Left forelimb (tissue), 1 donor: Measurements from ENCODE around the gene PHACTR1.

ENCODE experiments used
- DNase-seq: peaks from one replicate; pipeline ENCODE4 v3.0.0-alpha.2; 2018; ENCODE audit warnings: low spot score

PHACTR1 gene

DNA sequence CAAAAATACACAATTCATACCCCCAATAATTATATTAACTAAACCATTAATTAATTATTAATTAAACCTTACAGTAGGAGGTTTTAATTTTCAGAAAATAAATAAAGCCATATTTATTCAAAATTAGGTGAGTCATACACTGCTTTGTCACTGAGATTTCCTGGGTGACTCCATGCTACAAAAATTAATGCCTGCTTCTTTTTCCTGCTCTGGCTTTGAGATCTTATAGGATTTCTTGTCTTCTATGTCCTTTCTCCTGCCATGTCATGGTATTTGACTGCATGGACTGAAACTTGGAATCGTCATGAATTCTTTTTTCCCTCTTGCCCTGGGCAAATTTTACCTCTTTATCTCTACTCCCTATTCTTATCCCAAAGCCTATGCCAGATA is 133.2 kb downstream of the PHACTR1 start:
- no peak for DNase-seq

DNA sequence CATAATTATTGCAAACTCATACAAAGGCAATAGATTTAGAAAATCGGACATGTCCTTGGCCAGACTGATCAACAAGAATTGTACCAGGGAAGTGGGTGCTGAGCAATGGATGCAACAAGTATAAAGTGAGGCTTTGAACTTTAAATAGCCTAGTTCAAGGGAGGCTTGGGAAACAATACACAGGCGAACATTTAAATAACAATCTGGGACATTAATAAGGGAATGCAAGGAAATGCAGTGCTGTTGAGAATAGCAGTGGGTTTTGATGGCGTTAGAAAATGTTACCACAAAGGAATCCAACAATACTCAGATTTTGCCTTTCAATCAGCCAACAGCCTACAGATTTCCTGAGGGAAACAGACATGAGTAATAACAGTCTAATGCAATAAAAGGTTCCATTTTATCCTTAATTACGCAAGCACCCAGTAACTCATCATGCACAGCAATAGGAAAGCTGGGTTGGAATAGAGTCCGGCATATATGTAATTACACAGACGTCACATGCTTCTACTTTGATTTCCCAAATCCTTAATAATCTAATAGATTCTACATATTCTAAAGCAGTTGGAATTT is 134.6 kb downstream of the PHACTR1 start:
- DNase-seq = no peak

DNA sequence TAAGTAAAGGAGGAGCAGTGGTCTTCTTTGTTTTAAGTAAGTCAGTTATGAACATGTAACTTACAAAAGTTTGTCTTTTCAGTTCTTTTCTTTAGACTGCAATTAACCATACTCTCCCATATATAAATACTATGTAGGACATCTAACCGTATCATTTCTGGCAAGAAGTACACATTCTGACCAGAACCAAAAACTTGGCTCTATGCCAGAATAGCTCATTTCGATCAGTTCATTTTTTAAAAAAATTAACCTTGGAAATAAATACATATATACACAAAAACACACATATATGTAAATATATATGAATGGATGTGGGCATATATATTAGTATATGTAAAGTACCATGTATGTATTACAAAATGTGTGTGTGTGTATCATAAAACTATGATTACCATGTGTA is 145.0 kb downstream of the PHACTR1 start:
- DNase-seq = no peak

DNA sequence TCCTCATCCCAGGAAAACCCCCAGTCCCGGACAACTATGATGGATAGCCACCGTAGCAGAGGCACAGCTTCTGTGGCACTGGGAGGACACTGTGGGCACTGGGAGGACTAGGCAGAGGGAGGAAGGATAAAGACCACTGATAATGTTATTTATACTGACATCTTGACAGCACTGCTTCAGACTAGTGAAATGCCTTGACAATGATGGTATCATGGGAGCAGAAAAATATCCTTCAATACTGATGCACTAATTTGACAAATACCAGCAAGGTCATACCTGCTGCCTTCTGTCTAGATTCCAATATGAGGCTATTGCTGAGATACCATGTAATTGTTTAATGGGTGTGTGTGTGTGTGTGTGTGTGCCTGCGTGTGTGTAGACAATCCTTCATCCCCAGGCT is 148.6 kb downstream of the PHACTR1 start:
- no peak for DNase-seq

DNA sequence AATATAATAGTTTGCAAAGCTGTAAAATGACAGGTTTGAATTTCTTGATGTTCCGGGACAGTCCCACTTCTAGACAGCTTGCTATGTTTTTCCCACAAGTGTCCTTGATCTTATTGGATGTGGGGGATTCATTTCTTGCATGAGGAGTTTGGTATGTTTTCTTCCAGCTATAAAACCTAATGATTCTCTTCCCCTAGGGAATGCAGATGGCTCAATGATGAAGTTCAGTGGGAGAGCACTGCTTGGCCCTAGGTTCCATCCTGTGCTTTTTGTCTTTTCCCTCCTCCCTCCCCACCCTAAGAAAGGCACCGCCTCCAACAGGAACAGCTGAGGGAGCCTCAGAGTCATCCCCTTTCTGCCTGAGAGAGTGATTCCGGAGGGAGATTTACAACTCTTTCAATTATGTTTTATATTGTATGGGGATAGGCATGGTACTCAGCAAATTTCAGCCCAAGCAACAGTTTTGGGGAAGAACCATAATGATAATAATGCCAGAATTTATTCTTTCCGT is 149.2 kb downstream of the PHACTR1 start:
- DNase-seq = no peak

DNA sequence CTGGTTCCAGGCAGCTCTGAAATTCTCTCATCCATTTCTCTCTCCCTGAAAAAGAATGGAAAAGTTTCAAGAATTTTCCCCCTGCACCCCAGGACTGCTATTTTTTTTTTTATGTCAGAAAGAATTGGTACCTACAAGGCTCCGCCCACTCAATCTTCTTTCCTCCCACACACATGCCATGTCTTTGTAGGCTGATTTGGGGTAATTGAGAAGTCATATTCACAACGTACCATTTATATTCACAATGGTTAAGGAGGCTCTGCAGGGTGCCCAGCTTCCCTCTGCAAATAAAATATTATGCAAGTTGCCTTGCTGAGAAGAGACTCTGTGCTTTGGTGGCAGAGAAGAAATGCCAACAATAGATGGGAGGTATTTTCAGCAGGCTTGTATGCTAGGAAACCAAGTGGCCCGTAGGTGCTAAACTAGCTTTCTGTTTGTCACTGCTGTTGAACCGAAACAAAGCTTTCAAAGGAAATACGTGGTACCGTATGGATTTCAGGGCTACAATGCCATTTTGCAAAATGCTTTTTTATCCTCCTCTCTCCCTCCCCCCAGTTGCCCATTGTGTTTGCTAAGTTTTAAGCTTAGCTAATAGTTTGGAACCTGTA is 150.0 kb downstream of the PHACTR1 start:
- DNase-seq = no peak

DNA sequence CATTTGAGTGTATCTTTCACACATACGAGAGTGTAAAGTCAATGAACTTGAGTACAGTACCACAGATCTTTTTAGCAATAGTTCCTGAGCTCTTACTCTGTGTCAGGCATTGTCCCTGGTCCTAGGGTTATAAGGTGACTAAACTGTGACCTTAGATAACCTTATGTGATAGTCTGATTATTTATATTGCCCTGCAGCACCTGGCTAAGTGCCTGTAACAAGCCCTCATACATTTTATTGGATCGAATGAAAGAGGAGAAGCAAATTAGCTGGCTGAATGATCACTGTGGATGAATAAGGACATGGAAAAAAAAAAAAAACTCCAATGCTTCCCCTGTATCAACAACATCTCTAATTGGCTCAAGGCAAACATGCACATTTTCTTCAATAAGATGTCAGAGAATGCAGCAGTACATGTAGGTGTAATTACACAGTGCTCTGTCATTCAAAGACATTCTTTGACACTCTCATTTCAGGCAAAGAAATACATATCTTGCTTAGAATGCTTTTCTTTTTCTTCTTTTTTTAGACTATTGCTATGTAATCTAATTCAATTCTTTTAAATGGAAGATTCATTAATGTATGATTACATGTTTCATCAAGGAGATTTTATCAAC is 153.4 kb downstream of the PHACTR1 start:
- no peak for DNase-seq

DNA sequence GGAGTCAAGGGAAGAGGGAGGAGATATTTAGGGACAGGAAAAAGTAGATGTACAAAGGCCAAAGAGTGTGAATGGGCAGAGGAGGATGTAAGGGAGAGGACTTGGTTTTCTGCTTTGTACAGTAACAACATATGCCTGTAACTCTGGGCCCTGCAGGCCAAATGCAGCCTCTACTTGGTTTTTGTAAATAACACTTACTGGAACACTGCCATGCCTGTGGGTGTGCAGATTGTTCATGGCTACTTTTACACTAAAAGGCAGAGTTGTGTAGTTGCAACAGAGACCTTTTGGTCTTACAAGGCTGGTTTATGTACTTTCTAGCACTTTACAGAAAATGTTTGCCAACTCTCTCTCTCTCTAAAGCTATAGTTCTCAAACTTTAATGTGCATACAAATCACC is 157.1 kb downstream of the PHACTR1 start:
- DNase-seq = no peak

DNA sequence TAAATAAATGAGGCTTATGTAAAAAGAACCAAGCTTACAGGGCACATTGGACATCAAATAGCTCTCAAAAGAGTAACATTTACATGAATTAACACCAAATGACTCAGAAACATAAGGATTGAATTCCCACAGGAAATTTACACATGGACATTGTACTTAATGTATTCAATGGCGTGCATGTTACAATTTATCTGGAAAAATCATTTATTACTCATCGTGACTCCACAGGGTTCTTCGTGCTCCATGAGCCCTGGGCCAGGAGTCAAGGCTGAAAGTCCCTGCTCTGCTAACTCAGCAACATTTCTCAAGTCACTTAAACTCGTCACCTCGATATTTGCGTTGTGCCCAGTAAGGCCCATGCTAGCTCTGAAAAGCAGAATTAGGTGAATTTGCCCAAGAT is 158.5 kb downstream of the PHACTR1 start:
- DNase-seq = no peak

DNA sequence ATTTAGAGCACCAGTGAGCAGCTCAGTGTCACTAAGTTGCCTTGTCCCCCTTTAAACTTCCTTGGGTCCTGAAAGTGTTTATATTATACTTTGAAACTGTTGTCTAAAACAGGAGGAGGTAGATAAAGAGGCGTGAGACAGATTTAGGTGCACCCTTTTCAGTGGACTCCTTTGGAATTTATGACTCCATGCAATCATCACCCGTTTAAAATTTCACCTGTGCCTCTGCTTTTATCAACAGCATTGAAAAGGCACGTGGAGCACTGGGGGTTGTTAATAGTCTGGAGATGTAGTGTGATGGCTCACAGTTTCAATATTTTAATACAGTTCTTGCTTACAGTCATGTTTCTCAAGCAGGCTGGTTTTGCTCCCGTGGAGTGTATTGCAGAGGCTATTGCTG is 162.2 kb downstream of the PHACTR1 start:
- DNase-seq = no peak

DNA sequence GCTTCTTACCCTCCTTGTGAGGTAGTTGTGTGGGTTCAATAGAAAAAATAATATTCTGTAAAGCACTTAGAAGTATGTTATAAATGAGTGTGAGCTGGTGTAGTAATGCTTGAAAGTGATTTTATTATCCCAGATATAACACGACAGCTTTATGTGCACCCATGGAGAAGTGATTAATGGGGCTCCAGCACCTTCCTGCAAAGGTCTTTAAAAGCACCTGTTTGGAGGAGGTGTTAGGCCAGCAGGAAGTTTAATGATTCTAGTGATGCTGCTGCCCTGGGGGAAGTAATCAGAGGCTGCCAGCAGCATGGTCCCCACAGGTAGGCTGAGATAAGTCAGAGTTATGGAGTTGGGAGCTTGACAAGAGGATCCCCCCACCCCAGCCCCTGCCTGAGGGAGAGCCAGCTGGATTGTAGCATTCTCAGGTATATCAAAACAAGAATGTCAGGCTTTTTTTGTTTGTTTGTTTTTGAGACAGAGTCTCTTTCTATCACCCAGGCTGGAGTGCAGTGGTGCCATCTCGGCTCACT is 166.3 kb downstream of the PHACTR1 start:
- DNase-seq = no peak

DNA sequence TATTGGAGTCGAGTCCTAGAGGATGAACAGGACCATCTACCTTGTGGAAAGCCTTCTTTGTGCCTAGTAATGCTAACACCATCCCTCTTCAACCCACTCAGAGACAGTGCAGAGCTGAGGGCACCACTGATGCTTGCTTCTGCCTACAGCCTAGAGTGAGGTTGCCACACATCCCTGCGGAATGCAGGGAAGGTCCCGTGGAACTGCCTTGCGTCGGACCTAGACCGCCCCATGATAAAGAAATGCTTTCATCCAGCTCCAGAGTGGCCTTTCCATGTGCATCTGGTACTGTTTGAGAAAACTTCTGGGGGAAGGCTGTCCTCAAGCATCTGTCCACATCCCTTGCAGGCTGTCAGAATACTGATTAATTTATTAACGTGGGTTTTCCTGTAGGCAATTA is 168.4 kb downstream of the PHACTR1 start:
- DNase-seq = no peak

DNA sequence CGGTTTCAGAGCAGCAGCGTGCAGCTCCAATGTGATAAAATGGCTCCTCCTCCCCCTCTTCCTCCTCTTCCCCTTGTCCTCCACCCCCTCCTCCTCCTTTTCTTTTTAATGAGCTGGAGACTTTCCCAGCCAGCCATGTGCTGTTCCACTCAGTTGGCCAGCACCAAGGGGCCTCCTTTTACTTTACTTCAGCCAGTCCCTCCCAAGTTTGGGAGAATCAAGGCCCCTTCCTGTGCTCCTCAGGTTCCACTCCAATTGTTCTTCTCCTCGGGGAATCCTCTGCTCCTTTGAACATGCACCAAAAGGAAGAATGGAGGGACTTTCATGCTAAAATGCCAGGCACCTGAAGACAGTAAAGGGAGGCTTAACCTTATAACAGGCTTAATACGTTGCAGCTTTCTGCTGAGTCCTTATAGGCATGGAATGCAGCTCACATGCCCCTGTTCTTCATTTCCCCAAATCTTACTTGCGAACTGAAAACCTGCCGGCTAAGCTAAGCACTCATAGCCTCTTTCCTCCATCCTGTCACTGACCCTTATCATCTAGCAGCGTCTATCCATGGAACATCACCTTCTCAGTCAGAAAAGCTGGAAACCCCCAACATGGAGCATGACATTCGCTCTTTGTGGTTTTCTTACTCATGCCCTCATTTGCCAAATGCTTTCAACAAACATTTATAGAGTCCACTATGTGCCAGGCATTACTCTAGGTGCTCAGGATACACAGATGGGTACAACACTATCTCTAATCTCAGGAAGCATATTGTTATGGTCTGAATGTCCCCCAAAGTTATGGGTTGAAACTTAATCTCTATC is 170.6 kb downstream of the PHACTR1 start:
- DNase-seq = no peak

DNA sequence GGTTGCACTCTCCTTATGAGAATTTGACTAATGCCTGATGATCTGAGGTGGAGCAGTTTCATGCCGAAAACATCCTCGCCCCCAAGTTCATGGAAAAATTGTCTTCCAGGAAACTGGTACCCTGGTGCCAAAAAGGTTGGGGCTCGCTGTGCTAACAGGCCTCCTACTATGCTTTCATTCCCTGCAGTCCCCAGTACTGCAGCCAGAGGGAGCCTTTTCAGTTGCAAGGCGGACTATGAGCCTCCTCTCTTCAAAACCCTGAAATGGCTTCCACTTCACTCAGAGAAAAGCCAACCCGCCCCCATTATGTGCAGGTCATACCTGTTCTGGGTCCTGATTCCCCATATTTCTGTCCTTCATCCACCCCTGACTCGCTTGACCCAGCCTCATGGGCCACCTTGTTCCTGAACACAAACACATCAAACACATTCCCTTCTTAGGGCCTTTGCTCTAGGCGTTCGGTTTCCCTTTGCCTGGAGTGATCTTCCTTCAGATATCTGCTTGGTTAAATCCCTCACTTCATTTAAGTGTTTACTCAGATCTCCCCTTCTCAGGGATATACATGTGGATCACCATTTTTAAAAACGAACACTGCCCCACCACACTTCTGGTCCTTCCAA is 173.7 kb downstream of the PHACTR1 start:
- DNase-seq = no peak

DNA sequence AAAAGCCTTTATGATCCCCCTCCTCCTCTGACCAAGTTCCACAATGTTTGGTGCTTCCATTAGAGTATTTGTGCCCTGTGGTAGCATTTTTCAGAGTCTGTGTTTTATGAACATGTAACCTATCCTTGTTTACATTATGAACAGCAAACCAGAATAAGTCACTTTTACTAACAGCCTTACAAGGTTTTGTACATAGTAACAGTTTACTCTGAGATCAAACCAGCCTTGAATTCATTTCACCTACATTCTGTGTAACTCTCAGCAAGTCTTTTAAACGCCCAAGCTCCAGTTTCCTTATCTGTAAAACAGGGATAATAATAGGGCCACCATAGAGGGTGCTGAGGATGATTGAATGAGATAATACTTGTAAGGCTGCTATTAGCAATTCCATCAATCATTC is 175.0 kb downstream of the PHACTR1 start:
- DNase-seq = no peak

DNA sequence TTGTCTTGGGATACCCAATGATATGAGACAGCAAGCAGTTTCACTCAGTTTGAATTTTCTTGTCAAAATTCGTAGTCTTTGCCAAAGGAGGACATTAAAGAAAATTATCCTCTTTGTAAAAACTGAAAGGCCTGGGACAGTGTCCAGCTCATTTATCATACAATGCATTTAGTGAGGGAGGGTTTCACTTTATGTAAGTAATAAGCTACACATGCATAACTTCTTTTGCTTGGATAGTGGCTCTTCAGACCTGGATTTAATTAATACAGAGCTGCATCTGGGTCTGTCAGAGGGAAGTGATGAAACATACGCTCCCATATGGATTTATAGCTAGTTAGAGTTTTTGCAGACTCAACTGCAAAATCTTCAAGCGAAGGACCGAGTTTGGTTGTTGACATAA is 175.6 kb downstream of the PHACTR1 start:
- no peak for DNase-seq

DNA sequence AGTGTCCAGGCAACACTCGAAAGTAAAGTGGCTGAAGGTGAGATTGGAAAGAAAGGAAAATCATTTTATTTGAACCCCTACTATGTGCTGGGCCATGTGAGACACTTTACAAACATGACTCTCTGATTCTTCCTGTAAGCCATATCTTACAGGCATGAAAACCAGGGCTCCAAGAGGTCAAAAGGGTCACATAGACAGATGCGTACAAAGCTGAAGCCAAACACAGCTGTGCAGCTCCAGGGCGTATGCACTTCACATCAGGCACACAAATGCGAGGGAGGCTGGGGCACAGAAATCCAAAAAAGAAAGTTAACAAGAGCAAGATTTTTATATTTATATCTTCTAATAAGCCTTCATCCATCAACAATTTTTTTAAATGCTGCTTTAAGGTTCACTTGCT is 176.5 kb downstream of the PHACTR1 start:
- DNase-seq = no peak

DNA sequence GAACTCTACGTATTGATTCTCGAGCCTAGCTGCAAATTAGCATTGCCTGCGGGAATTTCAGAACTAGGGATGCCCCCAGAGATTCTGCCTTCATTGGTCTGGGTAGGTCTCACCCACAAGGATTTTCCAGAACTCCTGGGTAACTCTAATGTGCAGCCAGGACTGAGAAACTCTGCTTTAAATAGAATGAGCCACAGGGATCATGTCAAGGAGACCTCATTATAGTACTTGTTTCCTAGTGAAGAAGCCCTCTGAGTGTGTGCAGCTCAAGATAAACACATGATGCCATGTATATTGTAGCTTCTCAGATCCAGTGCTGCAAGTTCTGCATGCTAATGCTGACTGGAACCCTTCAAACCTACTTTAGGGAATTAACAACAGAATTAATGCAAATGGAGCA is 179.2 kb downstream of the PHACTR1 start:
- DNase-seq = no peak

DNA sequence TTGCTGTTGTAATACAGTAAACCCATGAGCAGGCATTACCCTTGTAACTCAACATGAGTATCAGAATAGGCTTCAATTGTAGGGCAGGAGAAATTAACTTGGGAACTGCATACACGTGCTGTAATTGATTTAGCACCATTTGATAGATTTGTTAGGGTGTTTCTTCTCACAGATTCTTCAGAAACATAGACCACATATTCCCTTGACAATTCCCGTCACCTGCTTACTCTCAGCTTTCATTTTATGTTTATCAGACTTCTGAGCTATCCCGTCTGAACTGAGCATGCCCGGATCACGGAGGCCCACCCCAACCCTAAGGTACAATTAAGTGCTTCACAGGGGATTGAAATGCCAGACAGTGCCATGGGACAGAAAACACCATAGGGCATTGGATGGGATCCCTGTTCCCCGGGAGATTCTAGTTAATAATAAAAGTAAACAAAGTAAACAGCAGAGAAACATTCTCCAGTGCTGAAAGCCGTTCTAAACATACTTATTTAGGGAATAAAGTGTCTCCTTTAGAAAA is 179.7 kb downstream of the PHACTR1 start:
- no peak for DNase-seq

DNA sequence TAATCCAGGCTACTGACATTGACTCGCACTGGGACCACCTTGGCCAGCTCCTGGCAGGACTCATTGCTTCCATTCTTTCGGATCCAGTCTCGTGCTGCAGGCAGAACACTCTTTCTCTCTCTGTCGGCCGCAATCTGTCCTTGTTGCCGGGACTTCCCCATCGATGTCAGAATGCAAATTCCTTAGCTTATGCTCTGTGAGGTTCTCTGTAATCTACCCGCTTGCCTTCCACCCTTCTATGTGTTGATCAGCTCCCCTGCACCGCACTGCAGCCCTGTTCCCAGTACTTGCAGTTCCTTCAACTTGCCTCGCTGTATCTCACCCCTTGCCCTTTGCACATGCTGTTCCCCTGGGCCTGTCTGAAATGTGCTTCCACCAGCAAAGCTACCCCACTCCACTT is 182.0 kb downstream of the PHACTR1 start:
- no peak for DNase-seq

DNA sequence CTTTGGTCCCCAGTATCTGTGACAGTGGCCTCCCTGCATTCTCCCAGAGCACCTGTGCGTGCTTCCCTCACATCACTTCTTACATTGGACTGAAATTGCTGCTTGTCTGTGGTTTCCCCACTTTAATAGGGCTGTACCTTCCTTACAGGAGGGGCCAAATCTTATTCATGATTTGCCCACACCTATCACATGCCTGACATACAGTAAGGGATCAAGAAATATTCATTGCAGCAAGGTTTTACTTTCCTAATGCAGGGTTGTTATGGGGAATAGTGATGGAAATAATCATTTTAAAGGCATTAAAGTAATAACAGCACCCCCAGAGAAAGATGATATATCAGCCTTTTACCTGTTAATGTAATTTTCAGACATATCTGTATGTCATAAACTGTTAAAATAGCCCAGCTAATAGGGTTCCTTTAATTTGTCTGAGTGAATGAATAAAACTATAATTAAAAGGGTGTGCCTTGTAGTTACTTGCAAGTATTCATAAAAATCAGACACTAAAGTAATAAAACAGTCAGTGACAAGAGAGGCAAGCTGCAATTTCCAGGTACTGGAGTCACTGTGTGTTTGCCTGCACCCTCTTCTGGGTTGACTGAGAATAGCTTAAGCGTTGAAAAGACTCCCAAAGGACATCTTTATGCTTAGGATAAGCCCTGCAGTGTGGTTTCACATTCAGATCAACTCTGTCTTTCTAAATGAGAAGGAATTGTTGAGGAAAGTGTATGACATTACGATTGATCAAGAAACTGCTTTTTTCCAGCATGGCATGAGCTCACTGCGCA is 182.7 kb downstream of the PHACTR1 start:
- no peak for DNase-seq
